Head of caudate nucleus (tissue), 42 donors: ENCODE data around the gene NR6A1.
A peak's percentile ranks its signal among the peaks of the same experiment; 100 is the strongest.
"Not testable (repeated sequence)": the region's sequence is repeated elsewhere in the genome, so short reads cannot be mapped to it uniquely, and the experiment has no call there.

Source experiments
- DNase-seq, 42 donors: peaks; one replicate each; pipeline versions ENCODE4 v3.0.0 to v3.0.0-alpha.2; 2020 to 2021; ENCODE audit warnings: mixed read lengths in 7 of 42
- intact Hi-C: fragments of 100-400 bp; cut with DNase I; formaldehyde crosslinking; loops from one replicate; pipeline ENCODE4 v1.15.0; 2022

Gene NR6A1

DNA sequence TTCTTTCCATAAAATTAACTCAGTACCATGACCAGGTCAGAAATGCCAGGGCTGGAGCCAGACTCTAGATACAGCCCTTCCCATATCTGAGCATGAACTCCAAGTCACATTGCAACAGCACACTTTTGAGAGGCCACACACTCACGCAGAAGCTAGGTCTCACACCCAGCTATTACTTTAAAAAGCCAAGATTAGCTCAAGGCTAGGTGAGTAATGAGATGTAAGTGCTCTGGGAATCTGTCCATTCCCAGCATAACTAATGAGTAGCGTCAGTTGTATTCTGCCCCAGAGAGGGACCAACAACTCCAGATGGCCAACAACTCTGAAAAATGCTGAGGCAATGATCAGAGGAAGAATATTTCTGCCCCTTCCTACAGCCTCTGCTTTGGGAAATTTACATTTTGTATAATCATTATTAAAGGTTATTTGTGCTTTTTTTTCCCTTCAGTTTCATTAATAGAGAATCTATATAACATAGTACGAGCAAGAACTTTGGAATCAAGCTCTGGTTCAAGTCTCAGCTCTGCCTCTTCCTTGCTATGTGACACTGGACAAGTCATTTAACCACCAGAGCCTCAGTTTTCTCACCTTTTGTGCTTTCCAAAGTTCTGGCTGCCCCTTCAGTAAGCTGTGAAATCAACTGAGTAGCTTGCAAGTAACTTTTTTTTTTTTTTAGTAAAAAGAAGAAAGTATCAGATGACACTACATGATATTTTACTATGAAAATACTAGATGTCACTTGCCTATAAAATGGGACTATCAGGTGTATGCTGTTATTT lies 118.3 kb downstream of the NR6A1 start:
- intact Hi-C loops, result no loop called here
- no peak for DNase-seq

- intact Hi-C loops, result no loop called here
Observed at GRCh38 chr9:124652203-124652602, 118.9 kb downstream of the NR6A1 start.

GRCh38 chr9:124645274-124645673 lies 125.8 kb downstream of the NR6A1 start:
- intact Hi-C loops, result no loop called here

More at GRCh38 chr9:124652203-124652602, 118.9 kb downstream of the NR6A1 start:
- DNase-seq, result no peak

DNA sequence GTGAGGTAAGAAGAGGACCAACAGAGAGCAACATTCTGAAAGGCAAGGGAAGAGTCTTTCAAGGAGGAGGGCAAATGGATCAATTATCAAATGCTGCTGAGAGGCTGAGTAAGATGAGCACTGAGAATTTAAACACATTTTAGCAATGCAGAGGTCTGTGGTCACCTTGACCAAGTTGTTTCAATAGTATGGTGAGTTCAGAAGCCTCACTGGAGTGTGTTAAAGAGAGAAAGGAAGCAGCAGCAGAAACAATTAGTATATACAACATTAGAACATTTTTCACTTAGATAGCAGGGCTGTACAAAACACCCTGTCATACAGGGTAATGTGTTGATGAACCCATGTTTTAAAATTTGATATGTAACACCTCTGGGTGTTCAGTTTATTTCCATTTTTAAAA lies 131.5 kb downstream of the NR6A1 start:
- intact Hi-C loops, result no loop called here
- DNase-seq, result no peak

More at GRCh38 chr9:124645274-124645673, 125.8 kb downstream of the NR6A1 start:
- DNase-seq, result no peak

GRCh38 chr9:124635285-124635684 lies 135.8 kb downstream of the NR6A1 start:
- DNase-seq, result no peak
- intact Hi-C loops, result no loop called here

- no peak for DNase-seq
- intact Hi-C loops, result no loop called here
Observed at GRCh38 chr9:124632077-124632621, 139.0 kb downstream of the NR6A1 start.

GRCh38 chr9:124631326-124631725 lies 139.8 kb downstream of the NR6A1 start:
- DNase-seq, result no peak
- intact Hi-C loops, result no loop called here

GRCh38 chr9:124629600-124629999 lies 141.5 kb downstream of the NR6A1 start:
- intact Hi-C loops, result no loop called here
- no peak for DNase-seq

DNA sequence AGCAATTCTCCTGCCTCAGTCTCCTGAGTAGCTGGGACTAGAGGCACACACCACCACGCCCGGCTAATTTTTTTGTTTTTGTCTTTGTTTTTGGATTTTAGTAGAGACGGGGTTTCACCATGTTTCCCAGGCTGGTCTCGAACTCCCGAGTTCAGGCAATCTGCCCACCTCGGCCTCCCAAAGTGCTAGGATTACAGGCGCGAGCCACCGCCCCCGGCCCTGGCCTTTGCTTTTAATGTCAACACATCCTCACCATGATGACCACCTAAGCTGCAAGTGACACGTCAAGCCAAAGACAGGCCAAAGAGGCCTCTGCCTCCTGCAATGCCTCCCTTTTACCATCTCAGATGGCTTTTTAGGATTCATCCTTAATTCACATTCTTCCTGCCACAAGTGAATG lies 142.4 kb downstream of the NR6A1 start:
- intact Hi-C loops, result no loop called here
- no peak for DNase-seq

GRCh38 chr9:124626276-124626675 lies 144.8 kb downstream of the NR6A1 start:
- intact Hi-C loops, result no loop called here
- DNase-seq, result no peak

- intact Hi-C loops, result no loop called here
Observed at GRCh38 chr9:124625087-124625486, 146.0 kb downstream of the NR6A1 start.

DNA sequence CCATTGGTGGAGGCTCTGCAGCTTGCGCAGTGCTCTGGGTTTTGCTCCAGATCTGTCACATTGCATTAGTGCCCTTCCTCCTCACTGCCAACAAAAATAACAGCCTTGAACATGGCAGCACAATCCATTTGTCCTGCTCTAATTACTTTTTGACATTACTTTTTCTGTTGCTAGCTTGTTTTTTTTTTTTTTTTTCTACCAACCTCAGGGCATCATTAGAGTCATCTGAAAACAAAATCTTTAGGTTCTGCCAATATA lies 146.4 kb downstream of the NR6A1 start:
- intact Hi-C loops, result no loop called here
- peak in 1 of 42 donors; percentile 1 for DNase-seq

More at GRCh38 chr9:124625087-124625486, 146.0 kb downstream of the NR6A1 start:
- no peak for DNase-seq

DNA sequence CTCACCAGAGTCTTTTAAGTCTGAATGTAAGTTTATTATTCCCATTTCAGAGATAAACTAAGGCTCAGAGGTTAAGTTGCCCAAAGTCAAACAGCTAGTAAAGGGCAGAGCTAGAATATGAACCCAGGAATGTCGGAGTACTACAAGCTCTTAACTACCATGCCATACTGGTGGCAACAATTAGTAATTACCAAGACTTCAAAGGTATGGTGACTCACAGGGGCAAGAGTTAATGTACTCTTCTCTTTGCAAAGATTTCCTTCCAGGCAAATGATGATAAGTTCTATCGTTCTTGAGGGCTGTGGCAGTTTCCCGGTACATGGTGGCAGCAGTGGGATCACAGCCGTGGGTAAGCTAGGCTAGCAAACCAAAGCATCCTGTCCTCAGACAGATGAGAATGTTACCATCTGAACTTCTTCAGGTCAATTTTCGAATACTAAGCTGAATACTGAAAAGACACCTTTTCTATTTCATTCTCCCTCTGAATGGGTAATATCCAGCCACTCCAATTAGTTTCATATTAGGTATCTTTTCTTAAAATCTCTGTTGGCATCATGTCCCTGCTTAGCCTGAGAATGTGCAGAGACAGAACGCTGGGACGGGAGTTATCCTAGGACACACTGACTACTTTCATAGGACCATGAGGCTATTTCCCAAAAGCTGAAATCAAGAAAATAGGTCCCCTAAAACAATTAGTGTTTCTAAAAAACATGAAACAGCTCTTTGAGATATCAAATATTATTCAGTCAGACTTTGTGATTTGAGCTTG lies 147.0 kb downstream of the NR6A1 start:
- no peak for DNase-seq
- intact Hi-C loops, result no loop called here

- DNase-seq, result no peak
- intact Hi-C loops, result no loop called here
Observed at GRCh38 chr9:124622882-124623281, 148.2 kb downstream of the NR6A1 start.

DNA sequence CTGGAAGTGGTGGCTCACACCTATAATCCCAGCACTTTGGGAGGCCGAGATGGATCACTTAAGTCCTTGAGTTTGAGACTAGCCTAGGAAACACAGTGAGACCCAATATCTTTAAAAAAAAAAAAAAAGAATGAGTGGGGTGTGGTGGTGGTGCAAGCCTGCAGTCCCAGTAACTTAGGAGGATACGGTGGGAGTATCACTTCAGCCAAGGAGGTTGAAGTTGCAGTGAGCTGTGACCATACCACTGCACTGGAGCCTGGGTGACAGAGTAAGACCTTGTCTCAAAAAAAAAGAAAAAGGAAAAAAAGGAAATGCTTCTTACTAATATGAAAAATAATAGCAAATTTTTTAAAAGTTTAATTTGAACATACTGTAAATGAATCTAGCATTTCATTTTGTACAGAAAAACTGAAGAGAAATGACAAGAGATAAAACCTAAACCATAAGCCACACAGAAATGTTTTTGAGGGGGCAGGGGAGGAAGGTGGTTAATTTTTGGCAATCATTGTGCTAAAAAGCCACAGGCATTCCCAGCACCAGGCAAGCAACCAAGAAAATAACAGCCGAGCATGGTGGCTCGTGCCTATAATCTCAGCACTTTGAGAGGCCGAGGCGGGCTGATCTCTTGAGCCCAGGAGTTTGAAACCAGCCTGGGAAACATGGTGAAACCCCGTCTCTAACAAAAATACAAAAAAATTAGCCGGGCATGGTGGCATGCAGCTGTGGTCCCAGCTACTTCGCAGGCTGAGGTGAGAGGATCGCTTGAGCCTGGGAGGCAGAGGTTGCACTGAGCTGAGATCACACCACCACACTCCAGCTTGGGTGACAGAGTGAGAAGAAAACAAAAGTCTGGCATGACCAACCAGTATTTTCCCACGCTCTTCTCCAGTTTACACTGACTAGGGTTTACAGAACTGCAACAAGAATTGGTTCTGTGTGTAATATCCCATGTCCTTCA lies 149.5 kb downstream of the NR6A1 start:
- DNase-seq, result peak in 1 of 42 donors; percentile 1
- intact Hi-C loops, result no loop called here

DNA sequence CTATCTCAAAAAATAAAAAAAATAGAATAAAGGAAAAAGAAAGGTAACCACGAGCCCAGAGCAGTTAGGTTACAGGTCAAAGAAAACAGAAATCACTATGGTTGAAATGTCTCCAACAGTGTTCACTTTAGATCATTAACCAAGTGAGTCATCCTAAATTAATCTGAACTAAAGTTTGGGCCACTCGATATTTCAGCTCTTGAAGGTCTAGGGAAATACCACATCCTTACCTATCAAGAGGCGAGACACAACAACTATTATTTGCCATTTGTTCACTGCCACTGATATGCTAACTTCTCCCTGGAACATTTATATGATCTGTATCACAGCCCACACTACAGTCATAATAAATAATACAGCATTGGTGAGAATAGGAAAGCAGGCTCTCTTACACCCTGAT lies 152.6 kb downstream of the NR6A1 start:
- no peak for DNase-seq
- intact Hi-C loops, result no loop called here

DNA sequence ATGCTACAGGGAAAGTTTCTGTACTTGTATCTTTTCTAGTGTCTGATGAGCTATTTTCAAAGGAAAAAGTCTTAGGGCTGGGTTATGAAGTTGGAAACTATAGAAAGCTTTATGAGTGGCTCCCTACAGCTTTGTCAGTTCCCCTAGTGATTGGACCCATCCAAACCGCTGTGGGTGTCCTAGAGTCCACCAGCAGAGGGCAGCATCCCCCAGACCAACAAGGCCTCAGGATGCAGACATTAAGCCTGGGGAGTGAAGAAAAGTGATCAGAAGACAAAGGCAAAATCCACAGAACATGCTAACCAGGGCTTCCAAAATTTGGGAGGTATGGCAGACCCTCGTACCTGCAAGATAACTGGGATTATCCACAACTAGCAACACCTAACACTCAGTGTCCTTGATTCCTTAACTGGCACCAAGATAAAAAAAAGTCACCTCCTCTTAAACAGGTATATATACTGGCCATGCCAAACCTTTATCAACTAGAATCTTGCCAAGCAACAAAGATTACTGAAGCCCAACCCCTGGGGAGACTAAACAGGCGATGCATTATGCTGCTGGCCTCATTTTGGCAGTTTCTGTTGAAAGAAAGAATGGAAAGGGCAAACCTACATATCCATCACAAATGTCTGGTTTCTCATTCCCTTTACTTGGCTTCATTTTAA lies 153.5 kb downstream of the NR6A1 start:
- DNase-seq, result peak; percentile 32 to 95 (median 85)
- intact Hi-C loops, result loop anchor here (2.0 kb wide), 1 partner anchor 95 kb away; no protein-coding TSS in a partner anchor

GRCh38 chr9:124616961-124617360 lies 154.2 kb downstream of the NR6A1 start:
- DNase-seq, result no peak
- intact Hi-C loops, result loop anchor here (2.0 kb wide), 1 partner anchor 96 kb away; no protein-coding TSS in a partner anchor

- not testable (repeated sequence) for DNase-seq
Observed at GRCh38 chr9:124615840-124616239, 155.3 kb downstream of the NR6A1 start.

More at GRCh38 chr9:124615840-124616239, 155.3 kb downstream of the NR6A1 start:
- intact Hi-C loops, result loop anchor here (2.0 kb wide), 1 partner anchor 97 kb away; no protein-coding TSS in a partner anchor
